Cardiac septum (tissue), 1 donor: ENCODE results near the gene E2F2. TPM values are rescaled to one million over a fixed set of nuclear protein-coding genes. Genes with fewer than 3 reads are reported as not detected.
"Not testable (repeated sequence)": the region's sequence is repeated elsewhere in the genome, so short reads cannot be mapped to it uniquely, and the experiment has no call there.

Source experiments
- DNase-seq: peaks from one replicate; pipeline ENCODE4 v3.0.0-alpha.2; 2020; ENCODE audit warnings: low spot score
- intact Hi-C: fragments of 100-400 bp; cut with DNase I; formaldehyde crosslinking; loops from one replicate; pipeline ENCODE4 v1.14.0; 2022
- total RNA-seq: library from RNA; stranded (reverse); fragmentation: NEBNext Ultra II Directional; extraction: Animal tissue kit (Norgen Biotek cat#: 25700); gene quantifications from one replicate; pipeline ENCODE4 v1.2.1, GENCODE V29; 2021
- donor health status: DM: no; HTN: no; CAD: no.

Gene E2F2
- total RNA-seq, 1 donor from 2014 or later = 0.30 TPM

DNA sequence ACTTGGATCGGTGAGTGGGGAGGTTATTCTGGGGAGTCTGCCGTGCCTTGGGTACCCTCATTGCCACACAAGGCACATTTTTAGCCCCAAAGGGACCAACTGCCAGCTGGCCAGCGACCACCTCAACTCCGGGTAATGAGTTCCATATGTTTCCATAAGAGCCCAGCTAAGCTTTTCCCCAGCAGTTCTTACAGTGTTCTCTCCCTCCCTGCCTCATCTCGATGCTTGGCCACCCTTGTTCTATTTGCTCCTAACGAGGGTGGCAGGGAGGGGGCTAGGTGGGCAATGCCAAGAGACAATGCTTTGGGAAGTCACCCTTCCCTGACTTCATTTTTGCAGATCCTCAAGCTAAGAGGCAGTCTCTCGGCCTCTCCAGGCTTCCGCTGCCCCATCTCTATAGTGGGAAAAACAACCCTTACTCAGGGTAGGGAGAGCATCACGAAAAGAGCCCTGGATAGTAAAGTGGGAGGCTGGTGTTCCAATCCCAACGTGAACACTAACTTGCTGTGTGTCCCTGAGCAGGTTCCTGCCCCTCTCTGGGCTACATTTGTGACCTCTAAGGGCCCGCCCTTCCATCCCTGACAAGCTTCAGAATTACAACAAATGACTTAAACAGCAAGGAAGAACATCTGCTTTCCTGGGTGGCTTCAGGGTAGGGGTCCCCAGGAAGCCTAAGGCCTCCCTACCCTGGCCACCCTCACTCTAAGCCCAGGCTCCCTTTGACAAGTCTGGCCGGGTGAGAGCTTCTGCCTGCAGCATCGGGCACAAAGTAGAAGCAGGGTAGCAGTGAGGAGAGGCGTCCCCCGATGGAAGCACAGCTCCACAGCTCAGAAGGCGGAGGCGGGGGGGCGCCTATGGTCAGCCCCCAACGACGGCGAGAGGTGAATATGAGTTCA is 22.4 kb upstream of the E2F2 start:
- no peak for DNase-seq
- intact Hi-C loops = no loop called here

GRCh38 chr1:23551849-23552248 is 20.8 kb upstream of the E2F2 start:
- intact Hi-C loops = no loop called here
- DNase-seq = no peak

GRCh38 chr1:23548704-23549143 is 17.7 kb upstream of the E2F2 start:
- intact Hi-C loops = loop anchor here (10.0 kb wide), 1 partner anchor 196 kb away; the partner anchor contains the start of gene ELOA
- DNase-seq = no peak

GRCh38 chr1:23546897-23547584 is 16.0 kb upstream of the E2F2 start:
- intact Hi-C loops = loop anchor here (10.0 kb wide), 1 partner anchor 198 kb away; the partner anchor contains the start of gene ELOA

DNA sequence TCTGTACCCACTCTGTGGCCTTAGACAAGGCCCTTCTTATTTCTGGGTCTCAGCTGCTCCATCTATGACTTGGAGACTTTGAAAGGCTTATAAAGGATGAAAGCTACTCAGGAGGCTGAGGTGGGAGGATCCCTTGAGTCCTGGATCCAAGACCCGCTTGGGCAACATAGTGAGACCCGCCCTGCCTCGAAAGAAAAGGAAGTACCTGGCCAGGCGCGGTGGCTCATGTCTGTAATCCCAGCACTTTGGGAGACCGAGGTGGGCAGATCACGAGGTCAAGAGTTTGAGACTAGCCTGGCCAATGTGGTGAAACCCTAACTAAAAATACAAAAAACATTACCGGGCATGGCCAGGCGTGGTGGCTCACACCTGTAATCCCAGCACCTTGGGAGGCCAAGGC is 14.8 kb upstream of the E2F2 start:
- no peak for DNase-seq
- intact Hi-C loops = loop anchor here (10.0 kb wide), 1 partner anchor 199 kb away; the partner anchor contains the start of gene ELOA

More at GRCh38 chr1:23546897-23547584, 16.0 kb upstream of the E2F2 start:
- DNase-seq = no peak

- peak; percentile 85 for DNase-seq
- intact Hi-C loops = loop anchor here (1.0 to 10.0 kb wide), 2 partner anchors 93 to 200 kb away; partner anchors contain the start of gene ELOA
Measured at GRCh38 chr1:23544444-23545389, 13.7 kb upstream of the E2F2 start.

DNA sequence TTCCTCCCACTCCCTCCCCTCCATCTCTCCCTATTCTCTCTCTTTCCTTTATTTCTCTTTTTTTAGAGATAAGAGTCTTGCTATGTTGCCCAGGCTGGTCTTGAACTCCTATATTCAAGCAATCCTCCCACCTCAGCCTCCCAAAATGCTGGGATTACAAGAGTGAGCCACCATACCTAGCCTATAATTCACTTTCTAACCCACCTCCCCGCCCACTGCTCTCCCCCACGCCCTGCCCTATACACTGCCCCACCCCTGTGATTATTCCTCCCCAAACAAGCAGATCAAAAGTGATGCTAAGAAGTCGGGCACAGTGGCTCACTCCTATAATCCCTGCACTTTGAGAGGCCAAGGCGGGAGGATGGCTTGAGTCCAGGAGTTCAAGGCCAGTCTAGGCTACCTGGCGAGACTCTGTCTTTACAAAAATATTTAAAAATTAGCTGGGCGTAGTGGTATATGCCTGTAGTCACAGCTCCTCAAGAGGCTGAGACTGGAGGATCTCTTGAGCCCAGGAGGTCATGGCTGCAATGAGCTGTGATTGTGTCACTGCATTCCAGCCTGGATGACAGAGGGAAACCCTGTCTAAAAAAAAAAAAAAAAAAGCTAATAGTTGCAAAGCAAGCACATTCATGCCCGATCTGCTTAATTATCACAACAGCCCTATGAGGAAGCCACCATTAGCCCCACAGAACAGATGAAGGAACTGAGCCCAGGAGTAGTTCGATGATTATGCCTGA is 12.8 kb upstream of the E2F2 start:
- DNase-seq = no peak
- intact Hi-C loops = loop anchor here (1.0 to 10.0 kb wide), 2 partner anchors 93 to 201 kb away; partner anchors contain the start of gene ELOA

GRCh38 chr1:23542940-23543339 is 11.9 kb upstream of the E2F2 start:
- intact Hi-C loops = loop anchor here (10.0 kb wide), 1 partner anchor 202 kb away; the partner anchor contains the start of gene ELOA
- not testable (repeated sequence) for DNase-seq

- DNase-seq = peak; percentile 94
- intact Hi-C loops = loop anchor here (2.0 to 10.0 kb wide), 3 partner anchors 43 to 205 kb away; partner anchors contain the start of genes ELOA and TCEA3
Measured at GRCh38 chr1:23539698-23540266, 8.7 kb upstream of the E2F2 start.

GRCh38 chr1:23537296-23537973 is 6.4 kb upstream of the E2F2 start:
- intact Hi-C loops = loop anchor here (10.0 kb wide), 1 partner anchor 113 kb away; the partner anchor contains the start of gene TCEA3
- DNase-seq = no peak

DNA sequence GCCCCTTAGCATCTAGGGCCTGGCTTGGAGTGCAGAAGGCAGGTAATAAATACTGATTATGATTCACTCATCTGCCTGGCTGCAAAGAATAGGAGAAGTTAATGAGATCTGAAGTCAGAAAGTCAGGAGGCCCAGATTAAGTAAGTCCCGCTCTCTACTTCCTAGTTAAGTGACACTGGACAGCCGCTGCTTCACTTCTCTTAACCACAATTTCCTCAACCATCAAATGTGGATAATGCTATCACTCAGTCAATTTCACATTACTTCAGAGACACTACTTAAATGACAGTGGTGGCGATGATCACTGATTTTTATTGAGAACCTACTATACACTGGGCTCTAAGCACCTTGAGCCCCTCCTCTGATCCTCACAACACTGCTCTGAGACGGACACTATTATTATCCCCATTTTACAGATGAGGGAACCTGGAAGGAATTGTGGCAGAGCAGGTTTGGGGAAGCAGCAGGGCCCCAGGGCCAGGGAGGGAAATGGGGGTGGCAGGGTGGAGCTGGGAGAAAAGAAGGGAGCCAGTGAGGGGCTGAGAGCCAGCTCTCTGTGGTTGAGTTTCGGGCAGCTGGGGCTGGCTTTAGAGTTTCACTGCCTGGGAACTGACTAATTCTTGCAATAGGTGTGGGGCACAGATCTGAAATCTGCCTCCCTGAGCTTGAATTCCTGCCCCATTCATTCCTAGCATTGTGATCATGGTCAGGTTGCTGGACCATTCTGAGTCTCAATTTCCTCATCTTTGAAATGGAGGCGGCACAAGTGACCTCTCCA is 2.4 kb upstream of the E2F2 start:
- DNase-seq = no peak

DNA sequence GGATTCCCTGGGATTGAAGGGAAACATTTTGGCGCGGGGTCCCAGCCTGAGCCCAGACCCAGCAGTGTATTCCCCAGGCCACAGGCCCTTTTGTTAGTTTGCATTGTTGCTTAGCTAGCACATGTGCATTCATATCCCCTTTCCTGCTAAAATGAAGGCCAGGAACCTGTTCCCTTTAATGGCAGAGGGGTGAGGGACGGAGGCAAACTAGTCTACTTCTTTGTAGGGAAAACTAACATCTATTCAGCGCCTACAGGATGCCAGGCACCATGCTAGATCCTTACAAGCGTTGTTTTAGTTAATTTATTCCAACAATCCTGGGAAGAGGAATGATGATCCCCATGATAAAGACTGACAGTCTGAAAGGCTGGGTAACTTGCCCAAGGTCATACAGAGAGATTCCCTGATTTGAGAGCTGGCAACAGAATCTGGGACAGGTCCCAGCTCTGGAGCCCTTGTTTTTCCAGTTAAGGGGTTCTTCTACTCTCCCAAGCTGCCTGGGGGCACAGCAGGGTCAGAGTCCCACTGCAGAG is 595 bp upstream of the E2F2 start:
- DNase-seq = no peak

More for the DNA sequence above, 2.4 kb upstream of the E2F2 start:
- intact Hi-C loops = loop anchor here (10.0 kb wide), 1 partner anchor 109 kb away; the partner anchor contains the start of gene TCEA3

DNA sequence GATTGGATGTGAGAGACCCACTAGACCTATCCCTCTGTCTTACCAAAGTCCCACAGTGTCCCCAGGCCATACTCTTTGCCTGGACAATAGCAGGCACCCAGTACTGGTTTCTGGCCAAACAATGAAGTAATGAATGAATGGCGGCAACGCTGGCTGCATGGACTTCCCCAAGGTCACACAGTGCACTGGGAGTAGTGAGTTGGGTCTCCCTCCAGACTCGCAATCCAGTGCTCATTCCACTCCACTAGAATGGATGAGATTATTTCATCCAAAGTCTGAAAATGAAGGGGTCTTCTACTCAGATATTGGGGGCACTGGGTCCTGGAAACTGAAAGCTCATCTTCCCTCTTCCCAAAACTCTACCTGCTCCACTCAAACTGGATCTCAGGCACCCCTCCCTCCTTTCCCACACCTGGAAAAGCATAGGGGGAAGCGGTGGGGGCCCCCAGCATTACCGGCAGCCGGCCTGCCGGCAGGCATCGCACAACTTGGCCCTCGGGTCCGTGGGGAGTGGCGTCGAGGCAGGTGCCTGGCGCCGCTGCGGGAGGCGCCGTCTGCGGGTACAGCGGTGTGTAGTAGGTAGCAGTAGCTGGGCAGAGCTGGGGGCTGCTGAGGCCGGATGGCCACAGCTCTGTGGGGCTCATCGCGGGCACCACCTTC is 816 bp downstream of the E2F2 start:
- no peak for DNase-seq
- intact Hi-C loops = loop anchor here (2.0 to 10.0 kb wide), 2 partner anchors 33 to 105 kb away; partner anchors contain the start of gene TCEA3

More for the DNA sequence above, 595 bp upstream of the E2F2 start:
- intact Hi-C loops = loop anchor here (2.0 to 10.0 kb wide), 2 partner anchors 35 to 107 kb away; partner anchors contain the start of gene TCEA3

DNA sequence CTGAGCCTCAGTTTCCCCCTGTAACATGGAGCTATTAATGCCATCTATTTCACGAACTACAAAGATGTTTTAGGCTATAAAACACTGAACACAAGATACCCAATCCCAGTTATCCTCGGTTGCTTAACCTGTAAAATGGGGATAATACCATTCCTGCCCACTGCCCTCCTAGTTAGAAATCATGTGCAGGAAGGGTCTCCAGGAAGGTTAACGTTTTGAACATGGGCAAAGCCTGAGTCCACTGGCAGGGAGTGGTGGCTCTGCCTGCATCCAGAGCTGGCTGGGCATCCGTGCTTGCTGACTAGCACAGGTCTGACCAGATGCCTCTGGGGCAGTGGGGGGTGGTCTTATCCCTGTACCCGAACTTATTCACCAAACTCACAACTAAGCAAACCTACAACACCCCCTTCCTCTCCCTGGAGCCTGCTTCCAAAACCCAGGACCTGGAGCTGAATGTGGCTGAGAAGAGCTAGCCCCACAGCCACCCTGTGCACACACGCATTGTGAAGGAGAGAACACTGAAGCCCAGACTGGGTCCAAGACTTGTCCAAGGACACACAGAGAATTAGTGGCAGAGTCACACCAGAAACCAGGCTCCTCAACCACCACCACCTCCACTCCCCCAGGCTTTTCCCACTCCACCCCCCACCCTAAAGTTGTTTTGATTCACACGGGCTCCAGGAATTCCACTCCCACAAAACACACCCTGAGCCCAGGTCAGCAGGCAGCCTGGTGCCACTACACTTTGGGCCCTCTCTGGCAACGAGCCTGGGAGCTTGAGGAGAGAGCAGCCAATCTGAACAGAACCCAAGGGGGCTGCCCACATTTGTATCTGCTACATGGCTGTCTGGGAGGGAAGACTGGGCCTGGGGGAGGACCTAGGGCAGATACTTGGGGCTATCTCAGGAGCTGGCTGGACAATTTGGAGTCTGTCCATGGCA is 1.6 kb downstream of the E2F2 start:
- intact Hi-C loops = loop anchor here (2.0 to 10.0 kb wide), 2 partner anchors 33 to 105 kb away; partner anchors contain the start of gene TCEA3
- DNase-seq = no peak
